ENCODE data around the gene MEG3.

Gene MEG3

GRCh38 chr14:100804138-100804537 lies 21.8 kb upstream of the MEG3 start:
- peaks cover 7% of the 10 kb centered on the region for H3K27me3 Mint-ChIP-seq (ENCODE audit: low read depth, poor library complexity)

DNA sequence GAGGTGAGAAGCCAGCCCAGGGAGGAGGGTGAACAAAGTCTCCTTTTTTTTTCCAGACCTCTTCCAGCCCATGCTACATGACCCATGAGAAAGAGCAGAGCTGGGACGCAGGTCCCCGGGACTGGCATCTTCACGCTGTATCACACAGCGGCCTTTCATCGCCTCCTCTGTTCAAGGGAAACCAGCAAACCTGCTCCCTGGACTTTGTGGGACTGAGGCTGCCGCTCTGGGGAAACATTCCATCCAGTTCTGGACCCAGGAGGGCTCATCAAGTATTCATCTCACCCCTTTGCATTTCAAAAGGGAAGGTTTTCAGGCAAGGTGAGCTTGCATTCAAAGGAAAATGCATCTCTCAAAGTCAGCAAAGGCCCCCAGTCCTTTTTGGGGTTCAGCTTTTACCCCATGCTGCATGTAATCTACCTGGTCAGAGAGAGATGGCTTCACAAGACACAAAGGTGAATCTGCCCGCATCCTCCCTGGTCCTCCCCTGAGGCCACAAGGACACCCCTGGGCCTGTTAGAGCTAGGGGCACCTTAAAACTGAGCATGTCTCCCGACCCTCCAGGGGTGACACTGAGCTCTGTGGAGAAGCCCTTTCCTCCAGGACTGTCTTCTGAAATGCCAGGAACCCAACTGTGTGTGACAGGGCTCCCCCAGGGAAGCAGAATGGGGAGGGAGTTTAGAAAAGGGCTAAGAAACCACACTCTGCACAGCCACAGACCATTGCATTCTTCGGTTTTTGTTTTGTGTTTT lies 21.2 kb upstream of the MEG3 start:
- H3K27me3 Mint-ChIP-seq (ENCODE audit: low read depth, poor library complexity) = peaks cover 7% of the 10 kb centered on the region
- DNase-seq = no peak
- H3K27ac Mint-ChIP-seq = no peak overlapping the region
- H3K9me3 Mint-ChIP-seq = peaks cover 27% of the 10 kb centered on the region
- peaks cover 29% of the 10 kb centered on the region for H3K4me1 Mint-ChIP-seq
- no peak for TF ChIP-seq CTCF (IDR thresholded peaks at IDR 0.05)
- no peak overlapping the region for H3K4me3 Mint-ChIP-seq
- peaks cover 13% of the 10 kb centered on the region for H3K36me3 Mint-ChIP-seq (ENCODE audit: low read depth)

More at GRCh38 chr14:100804138-100804537, 21.8 kb upstream of the MEG3 start:
- Mint-ChIP-seq H3K27ac (no peak overlapping the region), H3K36me3 (ENCODE audit: low read depth) (peaks cover 7% of the 10 kb centered on the region), H3K4me1 (peaks cover 29% of the 10 kb centered on the region), H3K4me3 (no peak overlapping the region), H3K9me3 (peaks cover 21% of the 10 kb centered on the region)
- TF ChIP-seq CTCF (IDR thresholded peaks at IDR 0.05) = no peak
- DNase-seq = no peak

- DNase-seq = no peak
- peaks cover 43% of the 10 kb centered on the region for H3K9me3 Mint-ChIP-seq
- H3K27me3 Mint-ChIP-seq (ENCODE audit: low read depth, poor library complexity) = peaks cover 7% of the 10 kb centered on the region
- peaks cover 20% of the 10 kb centered on the region for H3K4me1 Mint-ChIP-seq
- TF ChIP-seq CTCF (IDR thresholded peaks at IDR 0.05) = no peak
- H3K27ac Mint-ChIP-seq = no peak overlapping the region
- peaks cover 13% of the 10 kb centered on the region for H3K36me3 Mint-ChIP-seq (ENCODE audit: low read depth)
- no peak overlapping the region for H3K4me3 Mint-ChIP-seq
Measured at GRCh38 chr14:100806386-100806785, 19.5 kb upstream of the MEG3 start.

GRCh38 chr14:100807496-100807895 lies 18.4 kb upstream of the MEG3 start:
- no peak for TF ChIP-seq CTCF (IDR thresholded peaks at IDR 0.05)
- peaks cover 54% of the 10 kb centered on the region for H3K9me3 Mint-ChIP-seq
- DNase-seq = no peak
- H3K4me1 Mint-ChIP-seq = peaks cover 9% of the 10 kb centered on the region
- no peak overlapping the region for H3K4me3 Mint-ChIP-seq
- H3K27me3 Mint-ChIP-seq (ENCODE audit: low read depth, poor library complexity) = peaks cover 7% of the 10 kb centered on the region
- no peak overlapping the region for H3K27ac Mint-ChIP-seq
- peaks cover 13% of the 10 kb centered on the region for H3K36me3 Mint-ChIP-seq (ENCODE audit: low read depth)

- Mint-ChIP-seq H3K4me1 (peaks cover 8% of the 10 kb centered on the region), H3K27ac (no peak overlapping the region), H3K9me3 (peaks cover 57% of the 10 kb centered on the region), H3K27me3 (ENCODE audit: low read depth, poor library complexity) (peaks cover 4% of the 10 kb centered on the region), H3K4me3 (no peak overlapping the region), H3K36me3 (ENCODE audit: low read depth) (peaks cover 13% of the 10 kb centered on the region)
- no peak for TF ChIP-seq CTCF (IDR thresholded peaks at IDR 0.05)
- no peak for DNase-seq
Measured at GRCh38 chr14:100807979-100808734, 17.8 kb upstream of the MEG3 start.
